ENCODE results near the gene GGACT.

DNA sequence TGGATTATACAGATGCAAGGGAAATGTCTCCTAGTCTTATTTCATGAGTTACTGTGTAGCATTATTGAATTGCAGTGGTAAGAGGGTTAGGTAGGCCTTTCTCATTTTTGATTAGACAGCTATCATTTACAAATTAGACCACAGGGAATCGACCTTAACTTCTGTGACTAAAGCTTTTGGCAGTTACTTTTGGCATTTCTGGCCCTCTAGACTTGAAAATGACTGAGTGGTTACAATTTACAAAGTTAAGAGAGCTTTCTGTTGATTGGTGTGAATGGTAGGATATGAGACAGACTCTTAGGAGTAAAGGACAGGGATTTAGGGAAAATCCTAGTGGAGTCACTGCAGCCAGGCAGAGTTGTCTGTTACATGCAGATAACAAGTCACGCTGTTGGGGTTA lies 86.1 kb downstream of the GGACT start:
- TF ChIP-seq, protein P1, sequence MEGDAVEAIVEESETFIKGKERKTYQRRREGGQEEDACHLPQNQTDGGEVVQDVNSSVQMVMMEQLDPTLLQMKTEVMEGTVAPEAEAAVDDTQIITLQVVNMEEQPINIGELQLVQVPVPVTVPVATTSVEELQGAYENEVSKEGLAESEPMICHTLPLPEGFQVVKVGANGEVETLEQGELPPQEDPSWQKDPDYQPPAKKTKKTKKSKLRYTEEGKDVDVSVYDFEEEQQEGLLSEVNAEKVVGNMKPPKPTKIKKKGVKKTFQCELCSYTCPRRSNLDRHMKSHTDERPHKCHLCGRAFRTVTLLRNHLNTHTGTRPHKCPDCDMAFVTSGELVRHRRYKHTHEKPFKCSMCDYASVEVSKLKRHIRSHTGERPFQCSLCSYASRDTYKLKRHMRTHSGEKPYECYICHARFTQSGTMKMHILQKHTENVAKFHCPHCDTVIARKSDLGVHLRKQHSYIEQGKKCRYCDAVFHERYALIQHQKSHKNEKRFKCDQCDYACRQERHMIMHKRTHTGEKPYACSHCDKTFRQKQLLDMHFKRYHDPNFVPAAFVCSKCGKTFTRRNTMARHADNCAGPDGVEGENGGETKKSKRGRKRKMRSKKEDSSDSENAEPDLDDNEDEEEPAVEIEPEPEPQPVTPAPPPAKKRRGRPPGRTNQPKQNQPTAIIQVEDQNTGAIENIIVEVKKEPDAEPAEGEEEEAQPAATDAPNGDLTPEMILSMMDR (IDR thresholded peaks at IDR 0.05; ENCODE audit: poor library complexity), result no peak
- TF ChIP-seq EZH2phosphoT487 (IDR thresholded peaks at IDR 0.05; ENCODE audit: low read depth, severe bottlenecking, unreplicated experiment), result no peak

Measured in hepatocyte (in vitro differentiated cells).